Measurements from ENCODE around the gene GSTA3. TPM values are rescaled to one million over a fixed set of nuclear protein-coding genes. Genes with fewer than 3 reads are reported as not detected.

GSTA3 gene
- total and polyA plus RNA-seq, 7 donors: not detected

DNA sequence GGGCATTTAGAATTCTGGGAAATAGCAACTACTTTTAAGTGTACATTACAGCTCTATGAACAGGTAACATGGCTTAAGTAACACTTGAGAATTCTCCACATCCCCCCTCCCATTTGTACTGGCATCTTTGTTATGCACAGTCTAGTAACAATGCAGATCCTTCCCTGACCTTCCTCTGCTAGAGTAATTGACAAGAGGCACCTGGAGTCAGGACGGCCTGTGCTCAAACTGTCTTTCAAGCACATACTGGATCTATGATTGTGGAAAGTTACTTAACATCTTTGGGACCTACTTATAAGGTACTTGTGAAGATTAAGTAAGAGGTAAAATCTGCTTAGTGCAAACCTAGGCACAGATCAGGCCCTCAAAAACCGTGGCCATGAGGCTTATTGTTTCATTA lies 21.9 kb upstream of the GSTA3 start:
- Histone ChIP-seq H3K4me1 (no peaks in the 10 kb centered on the region), H3K27ac (no peak overlapping the region), H3K36me3 (no peaks in the 10 kb centered on the region), H3K27me3 (no peaks in the 10 kb centered on the region), H3K9me3 (no peaks in the 10 kb centered on the region), H3K4me3 (no peak overlapping the region)
- TF ChIP-seq CTCF (IDR thresholded peaks at IDR 0.05): no peak
- TF ChIP-seq POLR2AphosphoS5 (IDR thresholded peaks at IDR 0.05): no peak
- DNase-seq: no peak
- intact Hi-C loops (cut with DNase I): no loop called here
- WGBS, 2 donors: 88 to 90% methylated on average over 2 of the region's 2 CpGs

GRCh38 chr6:52929321-52930164 lies 20.0 kb upstream of the GSTA3 start:
- Histone ChIP-seq H3K27ac (no peak overlapping the region), H3K9me3 (no peaks in the 10 kb centered on the region), H3K27me3 (no peaks in the 10 kb centered on the region), H3K36me3 (no peaks in the 10 kb centered on the region), H3K4me3 (no peak overlapping the region), H3K4me1 (no peaks in the 10 kb centered on the region)
- DNase-seq: no peak
- intact Hi-C loops (cut with DNase I): no loop called here
- TF ChIP-seq POLR2A (IDR thresholded peaks at IDR 0.05) (no peak), EP300 (IDR thresholded peaks at IDR 0.05) (no peak), CTCF (IDR thresholded peaks at IDR 0.05) (no peak), POLR2AphosphoS5 (IDR thresholded peaks at IDR 0.05) (no peak)
- 90 to 92% methylated on average over 6 of the region's 6 CpGs for WGBS, 2 donors

DNA sequence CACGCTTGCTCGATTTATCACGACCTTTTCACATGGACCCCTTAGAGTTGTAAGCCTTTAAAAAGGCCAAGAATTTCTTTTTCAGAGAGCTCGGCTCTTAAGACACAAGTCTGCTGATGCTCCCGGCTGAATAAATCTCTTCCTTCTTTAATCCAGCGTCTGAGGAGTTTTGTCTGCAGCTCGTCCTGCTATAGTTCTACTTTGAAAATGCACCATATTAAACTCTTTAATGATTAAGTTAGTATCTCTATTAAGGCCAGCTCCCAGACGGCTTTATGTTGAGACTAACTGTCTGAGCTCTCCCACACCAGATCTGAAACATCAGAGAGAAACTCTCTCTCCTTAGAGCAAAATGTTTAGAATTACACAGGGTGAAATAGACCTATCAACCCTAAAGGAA lies 18.0 kb upstream of the GSTA3 start:
- no peaks in the 10 kb centered on the region for H3K36me3 ChIP-seq
- no peaks in the 10 kb centered on the region for H3K9me3 ChIP-seq
- no peak for DNase-seq
- no peaks in the 10 kb centered on the region for H3K27me3 ChIP-seq
- H3K4me3 ChIP-seq: no peak overlapping the region
- H3K4me1 ChIP-seq: no peaks in the 10 kb centered on the region
- TF ChIP-seq POLR2A (IDR thresholded peaks at IDR 0.05): no peak
- no peak for TF ChIP-seq POLR2AphosphoS5 (IDR thresholded peaks at IDR 0.05)
- TF ChIP-seq EP300 (IDR thresholded peaks at IDR 0.05): no peak
- no peak for TF ChIP-seq CTCF (IDR thresholded peaks at IDR 0.05)
- H3K27ac ChIP-seq: no peak overlapping the region
- intact Hi-C loops (cut with DNase I): no loop called here
- WGBS, 2 donors: 81 to 90% methylated on average over 8 of the region's 8 CpGs

DNA sequence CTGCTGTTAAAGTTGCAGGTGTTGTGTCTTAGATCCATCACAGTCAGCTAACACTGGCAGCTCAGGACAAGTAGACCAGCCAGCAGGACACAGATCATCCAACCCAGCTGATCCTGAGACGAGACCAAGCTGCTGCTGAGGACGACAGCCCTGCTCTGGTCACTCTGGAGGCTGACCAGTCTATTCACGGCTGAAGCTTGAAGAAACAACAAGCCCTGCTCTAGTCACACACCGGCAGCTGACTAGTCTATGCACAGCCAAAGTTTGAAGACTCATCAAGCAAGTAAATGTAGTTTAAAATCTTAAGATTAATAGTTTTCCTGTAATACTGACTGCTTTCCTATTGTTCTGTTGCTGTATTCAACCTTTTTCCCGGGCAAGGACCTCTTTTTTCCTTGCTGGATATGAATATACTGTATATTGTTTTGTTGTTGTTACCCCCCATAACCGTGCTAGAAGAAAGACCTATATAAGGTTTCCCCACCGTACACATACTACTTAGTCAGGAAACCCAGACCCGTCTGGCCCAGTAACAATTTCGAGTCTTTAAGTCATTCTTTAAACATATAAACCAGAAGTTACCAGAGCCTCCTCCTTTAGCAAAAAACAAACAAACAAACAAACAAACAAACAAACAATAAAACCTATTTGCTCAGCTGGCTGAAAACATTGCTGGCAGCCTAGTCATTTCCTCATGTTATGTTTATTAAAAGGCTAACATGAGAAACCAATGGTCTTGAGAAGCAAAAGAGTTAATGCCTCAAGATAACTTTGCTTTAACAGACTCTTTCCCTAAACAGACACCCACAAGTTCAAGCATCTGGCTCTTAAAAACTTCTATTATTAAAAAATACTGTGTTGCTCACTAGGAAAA lies 16.7 kb upstream of the GSTA3 start:
- intact Hi-C loops (cut with DNase I): no loop called here
- Histone ChIP-seq H3K9me3 (no peaks in the 10 kb centered on the region), H3K27me3 (no peaks in the 10 kb centered on the region), H3K27ac (no peak overlapping the region), H3K36me3 (no peaks in the 10 kb centered on the region), H3K4me3 (no peak overlapping the region), H3K4me1 (no peaks in the 10 kb centered on the region)
- DNase-seq: no peak
- TF ChIP-seq POLR2A (IDR thresholded peaks at IDR 0.05): no peak
- TF ChIP-seq CTCF (IDR thresholded peaks at IDR 0.05): no peak
- TF ChIP-seq EP300 (IDR thresholded peaks at IDR 0.05): no peak
- no peak for TF ChIP-seq POLR2AphosphoS5 (IDR thresholded peaks at IDR 0.05)
- 77 to 79% methylated on average over 9 of the region's 9 CpGs for WGBS, 2 donors

Data from sigmoid colon (tissue), 7 donors.